Measurements from ENCODE around the gene GRAMD1B. TPM values are rescaled to one million over a fixed set of nuclear protein-coding genes. Genes with fewer than 3 reads are reported as not detected.
A peak's percentile ranks its signal among the peaks of the same experiment; 100 is the strongest.

Gene GRAMD1B
- total and polyA plus RNA-seq, 4 donors, result 0.79 to 5.4 (median 4.6) TPM

DNA sequence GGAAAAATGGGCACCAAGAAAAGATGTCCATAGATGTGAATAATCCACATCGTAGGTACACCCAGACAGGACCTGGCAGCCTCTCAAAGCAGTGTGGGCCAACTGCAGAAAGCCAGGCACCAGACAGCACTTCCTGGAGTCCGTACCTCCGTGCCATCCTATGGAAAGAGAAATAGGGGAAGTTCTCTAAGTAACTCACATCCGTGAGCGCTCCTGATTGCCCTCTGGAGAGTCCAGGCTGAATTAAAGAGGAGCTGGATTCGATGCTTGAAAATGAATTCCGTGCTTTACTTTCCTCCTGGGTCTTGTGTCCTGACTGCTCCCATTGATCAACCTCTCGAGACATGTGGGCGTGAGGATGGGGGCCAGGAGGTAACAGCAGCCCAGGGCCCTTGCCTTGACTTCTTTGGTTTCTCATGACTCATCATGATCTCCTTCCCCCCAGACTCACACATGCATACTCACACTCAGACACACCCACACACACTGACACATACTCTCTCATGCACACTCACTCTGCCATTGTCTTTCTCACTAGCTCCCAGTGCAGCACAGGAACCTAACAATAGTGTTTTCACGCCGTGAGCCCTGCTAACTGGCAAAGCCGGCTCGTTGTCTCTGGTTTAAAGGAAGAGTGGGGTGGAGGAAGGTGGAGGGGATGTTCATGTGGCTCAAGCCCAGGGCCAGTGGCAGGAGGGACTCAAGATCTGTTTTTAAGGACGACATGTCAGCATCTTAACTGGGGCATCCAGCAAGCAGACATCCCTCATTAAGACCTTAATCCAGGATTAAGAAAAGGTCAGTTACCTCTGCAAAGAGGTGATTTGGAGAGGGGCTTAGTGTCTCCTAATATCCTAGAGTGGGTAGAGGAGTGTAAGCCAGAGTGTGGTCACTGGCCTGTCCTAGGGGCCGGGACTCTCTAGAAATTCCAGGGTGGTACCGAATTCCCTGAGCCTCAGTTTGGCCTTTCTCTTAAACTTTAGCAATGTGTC is 120.2 kb downstream of the GRAMD1B start:
- Histone ChIP-seq H3K9me3 (ENCODE audit: control insufficient read depth, low read length) (no peaks in the 10 kb centered on the region), H3K36me3 (ENCODE audit: control insufficient read depth in 1 of 2, insufficient read depth in 2 of 2, low read length in 1 of 2) (no peaks in the 10 kb centered on the region), H3K27ac (ENCODE audit: low read depth in 1 of 2, low read length in 2 of 2) (no peak overlapping the region), H3K4me3 (ENCODE audit: low read length in 2 of 2) (no peak overlapping the region), H3K27me3 (ENCODE audit: control insufficient read depth in 1 of 2, insufficient read depth in 2 of 2, low read length in 1 of 2) (no peaks in the 10 kb centered on the region), H3K4me1 (ENCODE audit: control insufficient read depth in 1 of 2, insufficient read depth in 2 of 2, low read length in 2 of 2) (no peaks in the 10 kb centered on the region)
- DNase-seq (no peak), ATAC-seq (ENCODE audit: low FRiP score) (no peak)
- intact Hi-C loops (cut with DNase I), result no loop called here
- WGBS, 2 donors, result 75 to 77% methylated on average over 16 of the region's 16 CpGs

DNA sequence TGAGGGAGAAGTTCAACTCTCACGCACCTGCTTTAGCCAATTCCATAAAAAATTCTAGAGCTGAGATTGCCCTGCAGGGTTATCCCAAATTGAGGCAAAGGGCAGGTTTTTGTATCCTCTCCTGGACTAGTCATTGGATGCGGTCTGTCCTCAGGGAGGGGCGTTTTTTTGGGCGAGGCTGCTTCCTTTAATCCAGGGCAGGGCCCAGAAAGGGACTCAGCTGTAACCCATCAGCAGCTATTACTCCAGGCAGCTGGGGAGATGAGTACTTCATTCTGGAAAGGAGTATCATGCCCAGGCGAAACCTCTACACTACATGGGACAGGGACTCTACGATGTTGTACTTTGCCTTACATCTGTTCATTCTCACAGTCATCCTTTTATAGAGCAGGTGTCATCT is 121.0 kb downstream of the GRAMD1B start:
- Histone ChIP-seq H3K4me3 (ENCODE audit: low read length in 2 of 2) (no peak overlapping the region), H3K9me3 (ENCODE audit: control insufficient read depth, low read length) (no peaks in the 10 kb centered on the region), H3K27ac (ENCODE audit: low read depth in 1 of 2, low read length in 2 of 2) (no peak overlapping the region), H3K36me3 (ENCODE audit: control insufficient read depth in 1 of 2, insufficient read depth in 2 of 2, low read length in 1 of 2) (no peaks in the 10 kb centered on the region), H3K4me1 (ENCODE audit: control insufficient read depth in 1 of 2, insufficient read depth in 2 of 2, low read length in 2 of 2) (no peaks in the 10 kb centered on the region), H3K27me3 (ENCODE audit: control insufficient read depth in 1 of 2, insufficient read depth in 2 of 2, low read length in 1 of 2) (no peaks in the 10 kb centered on the region)
- WGBS, 2 donors, result 90 to 92% methylated on average over 6 of the region's 6 CpGs
- no peak for ATAC-seq (ENCODE audit: low FRiP score)
- intact Hi-C loops (cut with DNase I), result no loop called here
- DNase-seq, result no peak

DNA sequence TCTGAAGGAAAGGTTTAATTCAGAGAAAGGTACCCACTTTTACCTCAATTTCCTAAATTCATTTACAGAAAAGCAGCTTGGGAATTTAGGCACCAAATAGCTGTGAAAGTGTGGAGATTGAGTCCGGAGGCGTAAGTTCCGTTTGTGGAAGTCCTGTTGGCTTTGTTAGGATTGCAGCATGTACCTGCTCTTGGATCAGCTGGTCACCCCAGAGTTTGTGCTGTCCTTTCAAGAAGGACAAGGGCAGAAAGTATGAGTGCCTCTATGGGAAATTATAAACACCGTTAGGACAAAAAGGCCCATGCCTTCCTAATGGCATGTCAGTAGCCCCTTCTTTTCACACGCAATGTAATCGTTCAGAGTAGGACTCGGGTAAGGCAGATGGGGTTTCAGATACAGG is 126.6 kb downstream of the GRAMD1B start:
- intact Hi-C loops (cut with DNase I), result no loop called here
- Histone ChIP-seq H3K27ac (ENCODE audit: low read depth in 1 of 2, low read length in 2 of 2) (no peak overlapping the region), H3K4me1 (ENCODE audit: control insufficient read depth in 1 of 2, insufficient read depth in 2 of 2, low read length in 2 of 2) (no peaks in the 10 kb centered on the region), H3K27me3 (ENCODE audit: control insufficient read depth in 1 of 2, insufficient read depth in 2 of 2, low read length in 1 of 2) (no peaks in the 10 kb centered on the region), H3K4me3 (ENCODE audit: low read length in 2 of 2) (no peak overlapping the region), H3K9me3 (ENCODE audit: control insufficient read depth, low read length) (no peaks in the 10 kb centered on the region), H3K36me3 (ENCODE audit: control insufficient read depth in 1 of 2, insufficient read depth in 2 of 2, low read length in 1 of 2) (no peaks in the 10 kb centered on the region)
- WGBS, 2 donors, result 89 to 91% methylated on average over 7 of the region's 7 CpGs
- ATAC-seq (ENCODE audit: low FRiP score), result no peak
- DNase-seq, result no peak

DNA sequence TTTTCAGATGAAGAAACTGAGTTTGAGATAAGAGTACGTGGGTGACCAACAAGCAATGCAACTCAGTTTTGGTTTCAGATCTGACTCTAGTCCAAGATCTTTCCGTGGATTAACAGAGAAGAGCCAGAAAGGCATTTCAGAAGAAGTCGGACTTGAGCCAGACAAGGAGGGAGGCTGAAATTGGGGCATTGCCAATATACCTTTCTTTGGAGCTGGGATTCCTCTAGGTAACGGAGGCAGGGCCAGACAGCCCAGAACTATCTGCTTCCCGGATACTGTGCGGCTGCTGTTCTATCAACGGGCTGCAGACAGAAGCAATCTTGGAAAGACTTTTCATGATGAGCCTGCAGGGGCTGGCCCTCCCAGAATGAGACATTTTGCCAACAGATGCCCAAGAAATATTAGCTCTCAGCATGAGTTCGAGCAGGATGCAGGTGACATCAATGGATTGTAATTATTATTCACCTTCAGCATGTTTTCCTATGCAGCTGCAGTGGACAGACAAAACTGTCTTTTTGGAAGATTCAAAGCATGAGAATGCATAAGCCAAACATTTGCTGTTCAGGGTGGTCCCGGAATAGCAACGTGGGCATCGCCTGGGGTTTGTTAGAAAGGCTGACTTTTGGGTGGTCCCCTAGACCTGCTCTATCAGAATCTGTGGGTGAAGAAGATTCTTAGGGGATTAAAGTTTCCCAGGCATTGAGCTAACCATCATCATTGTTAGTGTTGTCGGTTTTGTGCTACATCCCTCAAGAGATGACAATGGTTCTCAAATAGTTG is 128.7 kb downstream of the GRAMD1B start:
- no peak for DNase-seq
- no peaks in the 10 kb centered on the region for H3K4me1 ChIP-seq (ENCODE audit: control insufficient read depth in 1 of 2, insufficient read depth in 2 of 2, low read length in 2 of 2)
- no peaks in the 10 kb centered on the region for H3K36me3 ChIP-seq (ENCODE audit: control insufficient read depth in 1 of 2, insufficient read depth in 2 of 2, low read length in 1 of 2)
- H3K27ac ChIP-seq (ENCODE audit: low read depth in 1 of 2, low read length in 2 of 2), result no peak overlapping the region
- no peak overlapping the region for H3K4me3 ChIP-seq (ENCODE audit: low read length in 2 of 2)
- no peak for ATAC-seq (ENCODE audit: low FRiP score)
- H3K9me3 ChIP-seq (ENCODE audit: control insufficient read depth, low read length), result no peaks in the 10 kb centered on the region
- no peaks in the 10 kb centered on the region for H3K27me3 ChIP-seq (ENCODE audit: control insufficient read depth in 1 of 2, insufficient read depth in 2 of 2, low read length in 1 of 2)
- intact Hi-C loops (cut with DNase I), result no loop called here
- 64 to 73% methylated on average over 12 of the region's 12 CpGs for WGBS, 2 donors

DNA sequence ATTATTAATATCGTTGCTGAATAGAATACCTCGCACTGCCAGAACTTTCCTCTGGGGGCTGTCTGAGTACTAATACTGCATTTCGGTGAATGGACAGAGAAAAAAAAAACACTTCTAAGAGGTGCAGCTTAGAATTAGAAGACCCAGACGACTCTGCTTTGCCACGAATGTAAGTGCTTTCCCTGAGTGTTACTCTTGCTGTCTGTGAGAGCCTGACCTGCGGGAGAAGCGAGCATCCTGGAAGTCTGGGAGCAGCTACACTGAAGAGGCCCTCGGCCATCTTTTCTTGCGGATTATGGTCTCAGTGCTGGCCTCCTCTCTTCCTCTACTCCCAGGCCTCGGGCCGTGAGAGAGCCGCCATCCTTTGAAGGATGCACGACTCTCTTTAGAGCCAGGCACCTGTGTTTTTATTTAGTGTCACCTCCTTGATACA is 129.5 kb downstream of the GRAMD1B start:
- Histone ChIP-seq H3K4me3 (ENCODE audit: low read length in 2 of 2) (peak overlapping the region in 1 of 2 donors; percentile 22), H3K9me3 (ENCODE audit: control insufficient read depth, low read length) (no peaks in the 10 kb centered on the region), H3K4me1 (ENCODE audit: control insufficient read depth in 1 of 2, insufficient read depth in 2 of 2, low read length in 2 of 2) (no peaks in the 10 kb centered on the region), H3K27me3 (ENCODE audit: control insufficient read depth in 1 of 2, insufficient read depth in 2 of 2, low read length in 1 of 2) (no peaks in the 10 kb centered on the region), H3K27ac (ENCODE audit: low read depth in 1 of 2, low read length in 2 of 2) (no peak overlapping the region), H3K36me3 (ENCODE audit: control insufficient read depth in 1 of 2, insufficient read depth in 2 of 2, low read length in 1 of 2) (no peaks in the 10 kb centered on the region)
- WGBS, 2 donors, result 9 to 11% methylated on average over 13 of the region's 13 CpGs
- ATAC-seq (ENCODE audit: low FRiP score), result no peak
- no peak for DNase-seq
- intact Hi-C loops (cut with DNase I), result no loop called here

DNA sequence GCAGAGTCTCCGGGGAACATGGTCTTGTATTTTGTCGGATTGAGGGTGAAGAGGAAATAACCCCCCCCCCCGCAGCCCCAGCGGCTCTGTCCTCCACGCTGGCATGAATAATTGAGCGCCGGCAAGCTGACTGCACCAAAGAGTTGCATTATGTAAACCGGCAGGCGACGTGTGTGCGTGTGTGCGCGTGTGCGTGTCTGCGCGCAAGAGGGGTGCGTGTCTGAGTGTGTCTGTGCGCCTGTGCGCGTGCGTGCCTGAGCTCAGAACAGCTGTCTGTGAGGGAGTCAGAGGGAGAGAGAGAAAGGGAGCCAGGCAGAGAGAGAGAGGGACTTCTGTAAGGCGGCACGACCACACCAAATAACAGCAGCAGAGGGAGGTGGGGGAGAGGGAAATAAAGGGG is 129.9 kb downstream of the GRAMD1B start:
- H3K27ac ChIP-seq (ENCODE audit: low read depth in 1 of 2, low read length in 2 of 2), result no peak overlapping the region
- peak; percentile 73 for ATAC-seq (ENCODE audit: low FRiP score)

DNA sequence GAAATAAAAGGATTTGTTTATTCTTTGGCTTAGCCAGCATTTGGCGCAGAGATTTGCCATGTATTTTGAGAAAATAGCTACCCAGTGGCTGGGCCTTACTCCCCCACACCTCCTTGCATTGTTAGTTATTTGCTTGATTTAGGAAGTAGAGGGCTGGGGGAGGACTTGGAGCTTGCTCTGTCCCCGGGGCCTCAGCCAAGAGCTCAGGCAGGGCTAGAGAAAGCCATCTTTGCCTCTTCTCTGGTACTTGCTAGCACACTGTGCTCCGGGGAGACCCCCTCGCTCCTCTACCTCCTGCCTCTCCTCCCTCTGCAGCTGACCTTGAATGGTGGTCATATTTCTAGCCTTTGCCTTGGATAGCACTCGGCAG is 131.3 kb downstream of the GRAMD1B start:
- WGBS, 2 donors, result 82 to 85% methylated on average over 5 of the region's 5 CpGs
- H3K27me3 ChIP-seq (ENCODE audit: control insufficient read depth in 1 of 2, insufficient read depth in 2 of 2, low read length in 1 of 2), result no peaks in the 10 kb centered on the region
- H3K27ac ChIP-seq (ENCODE audit: low read depth in 1 of 2, low read length in 2 of 2), result no peak overlapping the region
- intact Hi-C loops (cut with DNase I), result no loop called here
- H3K9me3 ChIP-seq (ENCODE audit: control insufficient read depth, low read length), result no peaks in the 10 kb centered on the region
- H3K36me3 ChIP-seq (ENCODE audit: control insufficient read depth in 1 of 2, insufficient read depth in 2 of 2, low read length in 1 of 2), result no peaks in the 10 kb centered on the region
- no peaks in the 10 kb centered on the region for H3K4me1 ChIP-seq (ENCODE audit: control insufficient read depth in 1 of 2, insufficient read depth in 2 of 2, low read length in 2 of 2)
- no peak for ATAC-seq (ENCODE audit: low FRiP score)
- no peak overlapping the region for H3K4me3 ChIP-seq (ENCODE audit: low read length in 2 of 2)
- no peak for DNase-seq

More for the DNA sequence above, 129.9 kb downstream of the GRAMD1B start:
- H3K9me3 ChIP-seq (ENCODE audit: control insufficient read depth, low read length), result no peaks in the 10 kb centered on the region
- H3K4me1 ChIP-seq (ENCODE audit: control insufficient read depth in 1 of 2, insufficient read depth in 2 of 2, low read length in 2 of 2), result no peaks in the 10 kb centered on the region
- intact Hi-C loops (cut with DNase I), result no loop called here
- no peaks in the 10 kb centered on the region for H3K36me3 ChIP-seq (ENCODE audit: control insufficient read depth in 1 of 2, insufficient read depth in 2 of 2, low read length in 1 of 2)
- 4 to 8% methylated on average over 23 of the region's 23 CpGs for WGBS, 2 donors
- H3K4me3 ChIP-seq (ENCODE audit: low read length in 2 of 2), result peak overlapping the region; percentile 22 to 30
- no peaks in the 10 kb centered on the region for H3K27me3 ChIP-seq (ENCODE audit: control insufficient read depth in 1 of 2, insufficient read depth in 2 of 2, low read length in 1 of 2)
- DNase-seq, result peak; percentile 76 to 81

DNA sequence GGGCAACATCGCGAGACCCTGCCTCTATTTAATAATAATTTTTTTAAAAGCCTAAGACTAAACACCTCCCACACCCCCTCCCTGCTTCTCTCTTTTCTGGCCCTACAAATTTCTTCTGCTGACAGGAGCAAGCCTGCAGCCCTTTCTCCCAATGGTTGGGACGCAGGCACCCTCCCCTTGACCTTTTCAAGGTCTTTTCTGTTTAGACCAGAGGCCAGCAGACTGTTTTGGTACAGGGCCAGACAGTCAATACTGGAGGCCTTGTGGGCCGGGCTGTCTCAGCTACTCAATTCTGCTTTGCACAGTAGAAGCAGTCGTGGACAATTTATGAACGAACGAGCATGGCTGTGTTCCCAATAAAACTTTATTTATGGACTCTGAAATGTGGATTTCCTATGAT is 132.1 kb downstream of the GRAMD1B start:
- ATAC-seq (ENCODE audit: low FRiP score), result no peak
- DNase-seq, result no peak
- Histone ChIP-seq H3K27me3 (ENCODE audit: control insufficient read depth in 1 of 2, insufficient read depth in 2 of 2, low read length in 1 of 2) (no peaks in the 10 kb centered on the region), H3K27ac (ENCODE audit: low read depth in 1 of 2, low read length in 2 of 2) (no peak overlapping the region), H3K4me3 (ENCODE audit: low read length in 2 of 2) (no peak overlapping the region), H3K9me3 (ENCODE audit: control insufficient read depth, low read length) (no peaks in the 10 kb centered on the region), H3K36me3 (ENCODE audit: control insufficient read depth in 1 of 2, insufficient read depth in 2 of 2, low read length in 1 of 2) (no peaks in the 10 kb centered on the region), H3K4me1 (ENCODE audit: control insufficient read depth in 1 of 2, insufficient read depth in 2 of 2, low read length in 2 of 2) (no peaks in the 10 kb centered on the region)
- WGBS, 2 donors, result 82 to 92% methylated on average over 7 of the region's 7 CpGs
- intact Hi-C loops (cut with DNase I), result no loop called here

All from aorta (tissue), 5 donors.